IMR-90 (cell line): ENCODE results near the gene RNU2-1.

ENCODE experiments used
- CEBPB ChIP-seq: IDR thresholded peaks from 2 replicates; pipeline ENCODE4 v1.6.1; 2012; ENCODE audit warnings: low read depth, low read length, improper control_type of control experiment
- FOS ChIP-seq: fragments of 150-350 bp; IDR thresholded peaks from 2 replicates; pipeline ENCODE4 v1.6.1; 2016; ENCODE audit warnings: low read depth, low read length
- MAZ ChIP-seq: IDR thresholded peaks from 2 replicates; pipeline ENCODE4 v1.6.1; 2012; ENCODE audit warnings: low read depth, mild to moderate bottlenecking, low read length, improper control_type of control experiment, moderate library complexity, borderline replicate concordance
- POLR2A ChIP-seq: IDR thresholded peaks from 2 replicates; pipeline ENCODE4 v1.6.1; 2012; ENCODE audit warnings: mild to moderate bottlenecking, low read depth, low read length
- RAD21 ChIP-seq: IDR thresholded peaks from 2 replicates; pipeline ENCODE4 v1.6.1; 2012; ENCODE audit warnings: low read length, improper control_type of control experiment
- RCOR1 ChIP-seq: IDR thresholded peaks from 2 replicates; pipeline ENCODE4 v1.6.1; 2012; ENCODE audit warnings: mild to moderate bottlenecking, low read length, improper control_type of control experiment; ENCODE audit not compliant: insufficient replicate concordance
- TF ChIP-seq, protein P1 (sequence below): conservative IDR thresholded peaks from 2 replicates; pipeline ENCODE4 v1.5.1; 2012; ENCODE audit warnings: mild to moderate bottlenecking, low read depth, low read length, improper control_type of control experiment
- TF ChIP-seq, protein P2 (sequence below): fragments of 150-350 bp; IDR thresholded peaks from 2 replicates; pipeline ENCODE4 v1.6.1; 2016; ENCODE audit warnings: low read depth, mild to moderate bottlenecking, low read length, moderate library complexity, borderline replicate concordance

DNA sequence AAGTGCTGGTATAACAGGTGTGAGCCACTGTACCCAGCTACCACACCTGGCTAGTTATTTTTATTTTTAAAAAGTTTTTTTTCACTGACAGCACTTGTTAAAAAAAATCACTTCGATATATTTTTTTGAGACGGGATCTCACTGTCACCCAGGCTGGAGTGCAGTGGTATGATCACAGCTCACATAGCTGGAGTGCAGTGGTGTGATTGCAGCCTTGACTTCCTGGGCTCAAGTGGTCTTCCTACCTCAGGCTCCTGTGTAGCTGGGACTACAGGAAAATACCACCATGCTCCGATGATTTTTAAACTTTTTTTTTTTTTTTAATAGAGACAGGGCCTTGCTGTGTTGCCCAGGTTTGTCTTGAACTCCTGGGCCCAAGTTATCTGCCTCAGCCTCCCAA is 49.9 kb downstream of the RNU2-1 start:
- TF ChIP-seq, protein P1, sequence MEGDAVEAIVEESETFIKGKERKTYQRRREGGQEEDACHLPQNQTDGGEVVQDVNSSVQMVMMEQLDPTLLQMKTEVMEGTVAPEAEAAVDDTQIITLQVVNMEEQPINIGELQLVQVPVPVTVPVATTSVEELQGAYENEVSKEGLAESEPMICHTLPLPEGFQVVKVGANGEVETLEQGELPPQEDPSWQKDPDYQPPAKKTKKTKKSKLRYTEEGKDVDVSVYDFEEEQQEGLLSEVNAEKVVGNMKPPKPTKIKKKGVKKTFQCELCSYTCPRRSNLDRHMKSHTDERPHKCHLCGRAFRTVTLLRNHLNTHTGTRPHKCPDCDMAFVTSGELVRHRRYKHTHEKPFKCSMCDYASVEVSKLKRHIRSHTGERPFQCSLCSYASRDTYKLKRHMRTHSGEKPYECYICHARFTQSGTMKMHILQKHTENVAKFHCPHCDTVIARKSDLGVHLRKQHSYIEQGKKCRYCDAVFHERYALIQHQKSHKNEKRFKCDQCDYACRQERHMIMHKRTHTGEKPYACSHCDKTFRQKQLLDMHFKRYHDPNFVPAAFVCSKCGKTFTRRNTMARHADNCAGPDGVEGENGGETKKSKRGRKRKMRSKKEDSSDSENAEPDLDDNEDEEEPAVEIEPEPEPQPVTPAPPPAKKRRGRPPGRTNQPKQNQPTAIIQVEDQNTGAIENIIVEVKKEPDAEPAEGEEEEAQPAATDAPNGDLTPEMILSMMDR = no peak
- no peak for TF ChIP-seq RAD21
- TF ChIP-seq POLR2A = no peak
- TF ChIP-seq FOS = no peak
- no peak for TF ChIP-seq RCOR1
- no peak for TF ChIP-seq CEBPB
- TF ChIP-seq, protein P2, sequence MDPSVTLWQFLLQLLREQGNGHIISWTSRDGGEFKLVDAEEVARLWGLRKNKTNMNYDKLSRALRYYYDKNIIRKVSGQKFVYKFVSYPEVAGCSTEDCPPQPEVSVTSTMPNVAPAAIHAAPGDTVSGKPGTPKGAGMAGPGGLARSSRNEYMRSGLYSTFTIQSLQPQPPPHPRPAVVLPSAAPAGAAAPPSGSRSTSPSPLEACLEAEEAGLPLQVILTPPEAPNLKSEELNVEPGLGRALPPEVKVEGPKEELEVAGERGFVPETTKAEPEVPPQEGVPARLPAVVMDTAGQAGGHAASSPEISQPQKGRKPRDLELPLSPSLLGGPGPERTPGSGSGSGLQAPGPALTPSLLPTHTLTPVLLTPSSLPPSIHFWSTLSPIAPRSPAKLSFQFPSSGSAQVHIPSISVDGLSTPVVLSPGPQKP = no peak
- no peak for TF ChIP-seq MAZ
